ENCODE data around the gene NCBP2. TPM values are rescaled to one million over a fixed set of nuclear protein-coding genes. Genes with fewer than 3 reads are reported as not detected.

Gene NCBP2
- total RNA-seq, 1 donor = 43.1 TPM

DNA sequence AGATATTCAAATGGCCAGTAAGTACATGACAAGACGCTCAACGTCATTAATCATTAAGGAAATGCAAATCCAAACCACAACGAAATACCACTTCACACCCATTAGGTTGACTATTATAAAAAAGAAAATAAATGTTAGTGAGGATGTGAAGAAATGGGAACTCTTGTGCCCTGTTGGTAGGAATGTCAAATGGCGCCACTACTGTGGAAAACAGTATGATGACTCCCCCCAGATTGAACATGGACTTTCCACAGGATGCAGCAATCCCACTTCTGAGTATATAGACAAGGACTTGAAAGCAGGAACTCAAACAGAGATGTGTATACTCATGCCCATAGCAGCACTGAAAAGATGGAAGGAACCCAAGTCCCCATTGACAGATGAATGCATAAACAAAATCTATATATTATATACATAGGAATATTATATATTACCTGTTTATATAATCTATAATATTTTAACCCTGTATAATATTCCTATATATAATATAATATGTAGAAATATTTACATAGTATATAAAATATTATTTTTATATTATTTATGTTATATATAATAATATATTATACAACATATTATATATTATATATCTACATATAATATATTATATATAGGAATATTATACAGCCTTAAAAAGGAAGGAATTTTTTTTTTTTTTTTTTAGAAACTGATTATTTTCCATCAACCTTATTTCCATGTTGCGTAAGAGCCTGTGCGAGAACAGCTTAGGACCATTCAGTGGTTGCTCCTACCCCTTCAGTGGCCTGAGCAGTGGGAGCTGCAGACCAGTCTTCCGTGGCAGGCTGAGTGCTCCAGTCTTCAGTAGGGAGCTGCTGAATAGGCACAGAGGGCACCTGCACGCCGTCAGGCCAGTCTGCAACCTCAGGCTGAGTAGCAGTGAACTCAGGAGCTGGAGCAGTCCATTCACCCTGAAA is 43.9 kb upstream of the NCBP2 start:
- Histone ChIP-seq H3K27ac (ENCODE audit: low read depth, low read length) (no peak overlapping the region), H3K27me3 (ENCODE audit: insufficient read depth, low read length) (peaks cover 16% of the 10 kb centered on the region), H3K36me3 (ENCODE audit: insufficient read depth, low read length) (no peaks in the 10 kb centered on the region), H3K4me2 (ENCODE audit: insufficient read depth, low read length) (no peak overlapping the region), H3K79me2 (ENCODE audit: insufficient read depth, low read length) (no peaks in the 10 kb centered on the region), H3K4me1 (ENCODE audit: insufficient read depth, low read length) (peaks cover 2% of the 10 kb centered on the region), H3K9me3 (ENCODE audit: low read depth, low read length) (no peaks in the 10 kb centered on the region), H4K20me1 (ENCODE audit: insufficient read depth, low read length) (no peaks in the 10 kb centered on the region), H3K4me3 (ENCODE audit: insufficient read depth, low read length) (no peak overlapping the region), H2AFZ (ENCODE audit: low read length) (no peak overlapping the region)
- DNase-seq (ENCODE audit: insufficient read length, low spot score, missing footprints) = no peak
- TF ChIP-seq, protein P1, sequence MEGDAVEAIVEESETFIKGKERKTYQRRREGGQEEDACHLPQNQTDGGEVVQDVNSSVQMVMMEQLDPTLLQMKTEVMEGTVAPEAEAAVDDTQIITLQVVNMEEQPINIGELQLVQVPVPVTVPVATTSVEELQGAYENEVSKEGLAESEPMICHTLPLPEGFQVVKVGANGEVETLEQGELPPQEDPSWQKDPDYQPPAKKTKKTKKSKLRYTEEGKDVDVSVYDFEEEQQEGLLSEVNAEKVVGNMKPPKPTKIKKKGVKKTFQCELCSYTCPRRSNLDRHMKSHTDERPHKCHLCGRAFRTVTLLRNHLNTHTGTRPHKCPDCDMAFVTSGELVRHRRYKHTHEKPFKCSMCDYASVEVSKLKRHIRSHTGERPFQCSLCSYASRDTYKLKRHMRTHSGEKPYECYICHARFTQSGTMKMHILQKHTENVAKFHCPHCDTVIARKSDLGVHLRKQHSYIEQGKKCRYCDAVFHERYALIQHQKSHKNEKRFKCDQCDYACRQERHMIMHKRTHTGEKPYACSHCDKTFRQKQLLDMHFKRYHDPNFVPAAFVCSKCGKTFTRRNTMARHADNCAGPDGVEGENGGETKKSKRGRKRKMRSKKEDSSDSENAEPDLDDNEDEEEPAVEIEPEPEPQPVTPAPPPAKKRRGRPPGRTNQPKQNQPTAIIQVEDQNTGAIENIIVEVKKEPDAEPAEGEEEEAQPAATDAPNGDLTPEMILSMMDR (IDR thresholded peaks at IDR 0.05; ENCODE audit: extremely low read depth, low read depth, low read length) = peak; percentile 32

DNA sequence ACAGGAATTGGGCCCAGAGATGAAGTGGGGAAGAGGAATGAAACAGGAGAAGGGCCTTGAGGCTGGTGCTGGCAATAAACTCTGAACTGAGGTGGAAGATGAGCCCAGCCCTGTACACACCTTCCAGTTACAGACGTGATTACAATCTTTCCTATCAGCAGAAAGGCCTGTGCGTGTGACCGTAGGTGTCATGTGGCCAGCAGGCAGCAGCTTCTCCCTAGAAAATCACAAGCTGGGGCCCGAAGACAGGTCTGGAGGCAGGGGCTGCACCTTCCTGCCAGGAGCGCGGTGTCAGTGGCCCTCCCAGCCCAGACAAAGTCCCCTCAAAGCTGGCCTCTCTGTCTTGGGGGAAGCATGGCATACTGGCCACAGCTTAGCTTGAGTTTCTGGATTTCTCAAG is 43.0 kb upstream of the NCBP2 start:
- peaks cover 16% of the 10 kb centered on the region for H3K27me3 ChIP-seq (ENCODE audit: insufficient read depth, low read length)
- H3K79me2 ChIP-seq (ENCODE audit: insufficient read depth, low read length) = no peaks in the 10 kb centered on the region
- TF ChIP-seq, protein P1 (IDR thresholded peaks at IDR 0.05; ENCODE audit: extremely low read depth, low read depth, low read length) = no peak
- H2AFZ ChIP-seq (ENCODE audit: low read length) = no peak overlapping the region
- H3K36me3 ChIP-seq (ENCODE audit: insufficient read depth, low read length) = no peaks in the 10 kb centered on the region
- H4K20me1 ChIP-seq (ENCODE audit: insufficient read depth, low read length) = no peaks in the 10 kb centered on the region
- no peak overlapping the region for H3K4me3 ChIP-seq (ENCODE audit: insufficient read depth, low read length)
- DNase-seq (ENCODE audit: insufficient read length, low spot score, missing footprints) = no peak
- no peak overlapping the region for H3K27ac ChIP-seq (ENCODE audit: low read depth, low read length)
- no peak overlapping the region for H3K4me2 ChIP-seq (ENCODE audit: insufficient read depth, low read length)
- H3K9me3 ChIP-seq (ENCODE audit: low read depth, low read length) = no peaks in the 10 kb centered on the region
- H3K4me1 ChIP-seq (ENCODE audit: insufficient read depth, low read length) = peaks cover 2% of the 10 kb centered on the region

DNA sequence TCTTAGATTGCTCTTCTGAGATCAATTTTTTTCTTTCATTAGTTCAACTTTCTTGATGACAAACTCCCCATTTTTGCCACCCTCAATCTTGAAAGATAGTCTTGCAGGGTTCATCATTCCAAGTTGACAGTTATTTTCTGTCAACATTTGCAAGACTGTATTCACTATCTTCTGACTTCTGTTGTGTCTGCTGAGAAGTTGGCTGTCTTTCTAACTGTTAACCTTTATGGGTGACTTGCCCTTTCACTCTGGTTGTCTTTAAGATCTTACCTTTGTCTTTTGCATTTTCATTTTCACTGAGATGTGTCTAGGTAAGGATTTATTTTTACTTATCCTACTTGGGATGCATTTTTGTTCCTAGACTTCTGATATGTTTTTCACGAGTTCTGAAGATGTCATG is 40.9 kb upstream of the NCBP2 start:
- Histone ChIP-seq H3K27me3 (ENCODE audit: insufficient read depth, low read length) (peaks cover 16% of the 10 kb centered on the region), H3K27ac (ENCODE audit: low read depth, low read length) (no peak overlapping the region), H3K36me3 (ENCODE audit: insufficient read depth, low read length) (no peaks in the 10 kb centered on the region), H3K4me2 (ENCODE audit: insufficient read depth, low read length) (no peak overlapping the region), H3K4me3 (ENCODE audit: insufficient read depth, low read length) (no peak overlapping the region), H4K20me1 (ENCODE audit: insufficient read depth, low read length) (no peaks in the 10 kb centered on the region), H2AFZ (ENCODE audit: low read length) (no peak overlapping the region), H3K79me2 (ENCODE audit: insufficient read depth, low read length) (no peaks in the 10 kb centered on the region), H3K4me1 (ENCODE audit: insufficient read depth, low read length) (peaks cover 10% of the 10 kb centered on the region), H3K9me3 (ENCODE audit: low read depth, low read length) (no peaks in the 10 kb centered on the region)
- no peak for DNase-seq (ENCODE audit: insufficient read length, low spot score, missing footprints)
- TF ChIP-seq, protein P1 (IDR thresholded peaks at IDR 0.05; ENCODE audit: extremely low read depth, low read depth, low read length) = no peak

DNA sequence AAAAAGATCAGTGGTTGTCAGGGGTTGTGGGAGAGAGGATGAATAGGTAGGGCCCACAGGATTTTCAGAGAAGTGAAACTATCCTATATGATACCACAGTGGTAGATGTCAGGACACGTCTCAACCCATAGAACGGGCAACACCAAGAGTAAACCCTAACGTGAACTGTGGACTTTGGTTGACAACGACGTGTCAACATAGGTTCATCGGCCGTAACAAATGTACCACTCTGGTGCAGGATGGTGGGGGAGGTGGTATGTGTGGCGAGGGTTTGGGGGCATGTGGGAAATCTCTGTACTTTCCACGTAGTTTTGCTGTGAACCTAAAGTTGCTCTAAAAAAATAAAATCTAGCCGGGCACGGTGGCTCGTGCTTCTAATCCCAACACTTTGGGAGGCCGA is 39.3 kb upstream of the NCBP2 start:
- Histone ChIP-seq H3K4me1 (ENCODE audit: insufficient read depth, low read length) (peaks cover 10% of the 10 kb centered on the region), H3K9me3 (ENCODE audit: low read depth, low read length) (no peaks in the 10 kb centered on the region), H3K36me3 (ENCODE audit: insufficient read depth, low read length) (no peaks in the 10 kb centered on the region), H2AFZ (ENCODE audit: low read length) (no peak overlapping the region), H3K79me2 (ENCODE audit: insufficient read depth, low read length) (no peaks in the 10 kb centered on the region), H3K4me2 (ENCODE audit: insufficient read depth, low read length) (no peak overlapping the region), H3K27ac (ENCODE audit: low read depth, low read length) (no peak overlapping the region), H3K4me3 (ENCODE audit: insufficient read depth, low read length) (no peak overlapping the region), H4K20me1 (ENCODE audit: insufficient read depth, low read length) (no peaks in the 10 kb centered on the region), H3K27me3 (ENCODE audit: insufficient read depth, low read length) (peaks cover 12% of the 10 kb centered on the region)
- TF ChIP-seq, protein P1 (IDR thresholded peaks at IDR 0.05; ENCODE audit: extremely low read depth, low read depth, low read length) = no peak
- no peak for DNase-seq (ENCODE audit: insufficient read length, low spot score, missing footprints)

All from osteoblast (primary cell).